T follicular helper cell (primary cell): ENCODE data around the gene NEIL3.
"Not testable (repeated sequence)": the region's sequence is repeated elsewhere in the genome, so short reads cannot be mapped to it uniquely, and the experiment has no call there.

Source experiments
- DNase-seq: peaks from one replicate; pipeline ENCODE4 v3.0.0-alpha.2; 2020; ENCODE audit warnings: low read depth

NEIL3 gene

DNA sequence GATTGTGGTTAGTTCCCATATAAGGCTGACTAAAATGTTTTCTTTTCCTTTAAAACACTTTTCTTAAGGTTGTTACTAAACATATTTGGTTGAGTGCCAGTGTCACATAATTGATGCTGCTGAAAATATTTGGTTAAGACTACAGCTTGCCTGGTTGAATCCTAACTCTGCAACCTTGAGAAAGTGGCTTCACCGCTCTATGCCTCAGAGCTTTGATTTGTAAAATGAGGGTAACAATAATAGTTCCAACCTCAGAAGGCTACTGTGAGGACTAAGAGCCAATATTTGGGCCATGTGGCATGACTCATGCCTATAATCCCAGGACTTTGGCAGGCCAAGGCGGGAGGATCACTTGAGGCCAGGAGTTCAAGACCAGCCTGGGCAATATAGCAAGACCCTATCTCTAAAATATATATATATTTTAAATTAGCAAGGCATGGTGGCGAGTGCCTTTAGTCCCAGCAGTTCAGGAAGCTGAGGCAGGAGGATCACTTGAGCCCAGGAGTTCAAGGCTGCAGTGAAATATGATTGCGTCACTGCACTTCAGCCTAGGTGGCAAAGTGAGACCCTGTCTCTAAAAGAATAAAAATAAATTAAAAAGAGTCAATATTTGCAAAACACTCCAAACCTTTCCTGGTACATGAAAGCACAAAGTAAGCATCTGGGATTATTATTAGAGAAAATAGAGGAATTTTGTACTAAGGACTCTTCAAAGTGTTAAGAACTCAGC is 7.1 kb upstream of the NEIL3 start:
- no peak for DNase-seq

DNA sequence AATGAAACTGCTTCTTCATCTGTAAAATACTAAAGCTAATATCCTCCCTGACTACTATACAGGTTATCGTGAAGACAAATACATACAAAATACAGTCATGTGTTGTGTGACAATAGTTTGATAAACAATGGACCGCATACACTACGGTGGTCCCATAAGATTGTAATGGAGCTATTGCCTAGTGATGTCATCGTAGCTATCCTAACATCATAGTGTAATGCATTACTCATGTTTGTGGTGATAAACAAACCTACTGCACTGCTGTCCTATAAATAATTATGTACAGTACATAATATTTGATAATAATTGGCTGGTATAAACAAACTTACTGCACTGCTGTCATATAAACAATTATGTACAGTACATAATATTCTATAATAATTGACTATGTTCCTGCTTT is 5.6 kb upstream of the NEIL3 start:
- no peak for DNase-seq

DNA sequence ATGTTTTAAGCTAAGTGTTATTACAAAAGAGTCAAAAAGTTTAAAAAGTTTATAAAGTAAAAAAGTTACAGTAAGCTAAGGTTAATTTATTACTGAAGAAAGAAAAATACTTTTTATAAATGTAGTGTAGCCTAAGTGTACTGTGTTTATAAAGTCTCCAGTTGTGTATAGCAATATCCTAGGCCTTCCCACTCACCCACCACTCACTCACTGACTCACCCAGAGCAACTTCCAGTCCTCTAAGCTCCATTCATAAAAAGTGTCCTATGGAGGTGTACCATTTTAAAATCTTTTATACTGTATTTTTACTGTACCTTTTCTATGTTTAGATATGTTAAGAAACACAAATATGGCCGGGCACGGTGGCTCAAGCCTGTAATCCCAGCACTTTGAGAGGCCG is 4.8 kb upstream of the NEIL3 start:
- DNase-seq: not testable (repeated sequence)

DNA sequence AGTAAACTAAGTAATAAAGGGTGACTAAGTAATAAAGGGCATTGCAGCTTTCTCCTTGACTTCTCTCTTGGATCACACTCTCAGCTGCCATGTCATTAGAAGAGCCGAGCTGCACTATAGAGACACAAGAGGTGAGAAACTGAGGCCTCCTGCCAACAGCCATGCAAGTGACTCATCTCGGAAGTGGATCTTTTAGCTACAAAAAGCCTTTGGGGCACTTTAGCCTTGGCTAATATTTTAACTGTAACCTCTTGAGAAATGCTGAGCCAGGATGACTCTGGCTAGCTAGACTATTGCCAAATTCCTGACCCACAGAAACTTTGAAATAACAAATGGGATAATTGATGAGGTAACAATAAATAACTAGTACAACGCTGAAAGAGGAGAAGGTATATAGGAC is 1.5 kb upstream of the NEIL3 start:
- DNase-seq: no peak

DNA sequence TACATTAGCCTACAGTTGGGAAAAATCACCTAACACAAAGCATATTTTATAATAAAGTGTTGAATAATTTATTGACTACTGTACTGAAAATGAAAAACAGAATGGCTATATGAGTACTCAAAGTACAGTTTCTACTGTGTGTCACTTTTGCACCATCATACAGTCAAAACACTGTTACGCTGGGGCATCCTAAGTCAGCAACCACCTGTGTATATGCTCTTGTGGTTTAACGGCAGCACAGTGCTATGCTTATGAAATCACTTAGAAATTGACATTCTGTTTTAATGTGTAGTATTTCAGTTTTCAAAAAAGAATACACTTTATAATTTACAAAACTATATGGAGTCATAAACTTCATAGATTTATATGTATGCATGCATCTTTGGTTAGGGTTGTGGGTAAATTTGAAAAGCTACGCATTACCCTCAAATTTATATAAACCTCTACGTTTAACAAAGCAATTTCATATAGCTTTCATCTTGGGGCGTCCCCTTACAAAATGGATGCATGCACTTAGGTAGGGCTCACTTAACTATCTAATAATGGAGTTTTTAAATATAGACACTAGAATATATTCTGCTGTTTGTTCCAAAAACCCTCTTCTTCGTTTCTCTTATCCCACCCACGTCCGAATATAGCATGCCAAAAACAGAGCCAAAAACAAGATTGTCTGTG is 690 bp upstream of the NEIL3 start:
- no peak for DNase-seq

DNA sequence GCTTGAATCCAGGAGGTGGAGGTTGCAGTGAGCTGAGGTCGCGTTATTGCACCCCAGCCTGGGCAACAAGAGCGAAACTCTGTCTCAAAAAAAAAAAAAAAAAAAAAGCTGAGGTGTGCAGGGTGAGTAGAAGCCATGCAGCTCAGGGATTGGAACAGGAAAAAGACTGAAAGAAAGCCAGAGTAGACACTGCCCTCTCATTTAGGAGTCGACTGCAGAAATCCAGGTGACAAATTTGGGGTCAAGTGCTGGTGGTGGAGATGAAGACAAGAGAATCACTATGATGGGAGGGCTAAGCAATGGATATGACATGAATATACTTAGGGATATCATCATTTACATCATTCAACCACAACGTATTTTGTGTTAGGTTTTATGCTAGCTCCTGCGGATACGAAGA is 1.9 kb downstream of the NEIL3 start:
- DNase-seq: no peak

DNA sequence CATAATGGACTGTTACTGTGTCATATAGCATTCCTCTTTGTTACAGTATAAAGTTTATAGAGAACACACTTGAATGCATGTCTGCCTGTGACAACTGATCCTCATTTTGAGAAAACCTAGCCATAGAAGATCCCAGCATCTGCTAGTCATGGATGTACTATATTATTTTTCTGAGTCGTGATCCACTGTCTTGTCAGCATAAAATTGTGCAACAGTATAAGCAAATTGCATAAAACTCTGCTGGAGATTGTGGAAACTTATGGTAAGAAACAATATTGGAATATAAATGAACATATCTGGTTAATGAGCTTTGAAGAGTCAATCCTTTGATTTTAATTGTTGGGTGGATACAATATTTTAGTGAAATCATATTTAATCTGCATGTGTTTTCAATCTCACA is 3.6 kb downstream of the NEIL3 start:
- no peak for DNase-seq

DNA sequence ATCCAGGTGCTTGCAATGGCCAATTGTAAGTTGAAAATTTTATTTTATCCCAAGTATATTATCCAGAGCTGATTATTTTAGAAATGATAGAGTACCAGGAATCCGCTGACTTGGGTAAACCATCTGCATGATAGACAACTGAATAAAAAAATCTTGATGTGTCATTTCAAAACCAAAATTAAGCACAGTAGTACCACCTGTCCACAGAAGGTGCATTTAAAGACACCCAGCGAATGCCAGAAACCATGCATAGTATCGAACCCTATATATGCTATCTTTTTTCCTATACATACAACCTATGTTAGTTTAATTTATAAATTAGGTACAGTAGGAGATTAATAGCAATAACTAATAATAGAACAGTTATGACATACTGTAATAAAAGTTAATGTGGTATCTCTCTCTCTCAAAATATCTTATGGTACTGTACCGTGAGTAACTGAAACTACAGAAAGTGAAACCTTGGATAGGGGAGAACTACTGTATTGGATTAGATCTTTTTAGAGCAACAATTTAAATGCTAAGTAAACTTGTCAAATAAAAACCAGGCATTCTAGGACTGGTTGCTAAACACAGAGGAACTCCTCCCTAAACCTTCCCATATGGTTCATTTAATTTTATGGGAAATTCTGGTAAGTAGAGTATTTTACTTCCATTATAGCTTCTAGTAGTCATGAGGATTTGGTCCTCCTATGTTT is 6.2 kb downstream of the NEIL3 start:
- DNase-seq: no peak

DNA sequence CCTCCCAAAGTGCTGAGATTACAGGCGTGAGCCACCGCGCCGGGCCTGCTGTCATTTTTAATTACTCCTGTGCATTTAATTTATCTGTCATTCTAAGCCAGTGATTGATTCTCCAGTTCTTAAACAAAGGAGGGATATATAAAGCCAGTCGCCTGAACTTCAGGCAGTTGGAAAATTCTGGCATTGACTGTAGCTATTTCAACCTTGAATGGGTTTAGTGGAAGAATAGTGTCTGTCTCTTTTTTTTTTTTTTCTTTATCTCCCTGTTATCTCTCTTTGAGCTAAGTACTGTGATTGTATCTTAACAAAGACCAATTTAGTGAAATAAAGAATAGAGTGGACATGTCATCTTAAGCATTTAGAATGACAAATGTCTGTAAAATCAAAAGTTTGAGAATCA is 11.0 kb downstream of the NEIL3 start:
- no peak for DNase-seq

DNA sequence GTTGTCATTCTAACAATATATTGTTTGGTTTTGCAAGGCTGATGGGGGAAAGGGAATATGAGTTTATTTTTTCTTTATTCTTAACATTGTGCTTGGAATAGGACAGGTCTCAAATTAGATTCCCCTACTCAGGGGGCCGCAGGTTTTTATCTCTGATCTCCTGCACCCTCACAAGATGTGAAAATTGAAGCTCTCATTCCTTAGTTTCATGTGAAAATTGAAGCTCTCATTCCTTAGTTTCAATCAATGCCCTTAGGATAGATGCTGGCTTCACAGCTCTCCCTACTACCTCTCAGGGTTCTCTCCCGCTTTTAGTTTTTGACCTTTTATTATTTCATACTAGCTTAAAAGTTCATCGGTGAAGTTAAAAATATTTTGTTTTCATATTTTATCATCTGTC is 12.0 kb downstream of the NEIL3 start:
- no peak for DNase-seq

DNA sequence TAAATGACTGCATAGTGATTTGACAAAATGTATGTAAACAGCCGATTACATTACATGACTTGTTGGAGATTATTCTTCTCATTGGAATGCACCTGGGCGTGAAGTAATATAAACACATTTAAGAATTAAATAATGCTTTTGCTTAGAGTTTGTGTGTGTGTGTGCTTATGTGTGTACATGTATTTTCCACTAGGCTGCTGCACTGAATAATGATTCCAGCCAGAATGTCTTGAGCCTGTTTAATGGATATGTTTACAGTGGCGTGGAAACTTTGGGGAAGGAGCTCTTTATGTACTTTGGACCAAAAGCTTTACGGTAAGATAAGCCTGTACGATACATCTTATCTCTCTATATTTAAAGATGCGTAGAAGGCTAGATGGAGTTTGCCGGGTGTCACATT is 12.6 kb downstream of the NEIL3 start:
- DNase-seq: no peak

DNA sequence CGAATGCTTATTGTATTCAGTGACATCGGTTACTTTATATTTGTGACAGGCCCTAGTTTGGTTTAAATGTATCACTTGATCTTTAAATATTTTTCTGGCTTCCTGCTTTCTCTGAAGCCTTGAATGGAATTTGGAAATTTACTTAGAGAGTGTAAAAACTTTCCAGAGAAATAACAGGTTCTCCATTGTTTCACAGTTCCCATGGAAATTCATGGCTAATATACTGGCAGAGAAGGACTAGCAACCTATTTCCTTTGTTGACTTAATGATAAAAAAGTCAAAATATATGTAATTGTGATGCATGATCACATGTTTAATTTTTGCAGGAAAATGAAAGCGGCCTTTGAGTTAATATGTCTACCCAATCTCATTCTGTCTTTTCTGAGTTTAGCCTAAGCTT is 13.2 kb downstream of the NEIL3 start:
- no peak for DNase-seq

DNA sequence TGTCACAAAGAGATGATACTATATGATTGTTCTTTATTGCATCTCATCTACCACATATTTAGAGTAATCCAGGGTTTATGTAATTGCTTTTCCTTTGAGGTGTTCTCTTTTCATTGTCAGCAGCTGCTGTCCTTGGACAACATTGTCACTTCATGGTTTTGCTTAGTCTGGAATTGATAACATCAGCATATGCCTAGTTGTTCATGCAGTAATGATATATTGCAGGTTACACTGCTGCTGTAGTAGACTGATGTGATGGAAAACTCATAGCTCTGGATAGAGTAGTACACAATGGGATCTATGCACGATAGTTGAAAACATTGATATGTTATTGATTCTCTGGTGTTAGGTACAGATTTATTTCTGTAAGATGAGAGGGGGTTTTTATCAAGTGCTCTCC is 13.7 kb downstream of the NEIL3 start:
- DNase-seq: no peak

DNA sequence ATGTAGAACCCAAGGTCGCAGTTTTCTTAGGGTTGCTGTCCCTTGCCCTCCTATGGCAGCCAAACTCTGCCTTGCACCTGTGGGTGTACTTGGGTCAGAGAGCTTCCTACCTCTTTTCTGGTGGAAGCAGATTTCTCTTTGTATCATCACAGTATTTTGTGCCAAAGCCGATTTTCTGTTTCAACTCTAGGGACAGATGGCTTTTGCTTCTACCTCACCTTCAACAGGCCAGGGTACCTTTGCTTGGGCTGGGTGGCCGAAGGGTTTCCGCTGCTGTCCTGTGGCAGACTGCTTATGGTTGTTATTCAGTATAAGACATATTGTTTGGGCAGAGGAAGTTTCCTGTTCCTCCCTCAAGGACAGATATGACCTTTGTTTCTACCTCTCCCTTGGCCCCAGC is 22.4 kb downstream of the NEIL3 start:
- no peak for DNase-seq

DNA sequence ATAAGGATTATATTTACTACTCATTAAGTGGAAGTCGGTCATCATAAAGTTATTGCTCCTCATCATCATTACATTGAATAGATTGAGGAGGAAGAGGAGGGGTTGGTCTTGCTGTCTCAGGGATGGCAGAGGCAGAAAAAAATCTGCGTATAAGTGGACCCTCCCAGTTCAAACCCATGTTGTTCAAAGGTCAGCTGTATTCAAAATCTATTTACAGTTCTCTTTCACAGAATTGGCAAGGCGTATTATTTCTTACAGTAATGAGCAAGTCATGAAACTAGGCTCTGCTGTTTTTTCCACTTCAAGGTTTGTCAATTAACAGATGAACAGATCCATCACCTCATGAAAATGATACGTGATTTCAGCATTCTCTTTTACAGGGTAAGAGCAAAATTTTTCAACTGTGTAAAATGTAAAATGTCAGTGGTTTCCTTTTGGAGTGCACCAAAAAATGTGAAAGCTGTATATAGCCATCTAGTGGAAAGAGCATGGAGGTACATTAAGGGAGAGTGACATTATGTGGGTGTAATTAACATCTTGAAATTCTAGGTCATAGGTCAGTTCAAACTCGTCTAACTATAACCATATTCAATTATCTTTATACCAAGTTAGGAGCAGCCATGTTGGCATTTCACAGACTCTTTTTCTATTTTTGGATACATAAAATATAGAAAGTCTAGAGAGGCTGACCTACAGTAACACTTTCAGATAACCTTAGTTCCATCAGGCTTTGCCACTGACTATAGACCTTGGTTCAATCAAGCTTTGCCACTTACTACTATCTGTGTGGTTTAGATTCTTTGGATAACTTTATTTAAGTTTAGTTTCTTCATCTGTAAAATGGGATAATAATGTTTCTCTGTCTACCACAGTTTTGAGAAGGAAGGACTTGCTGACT is 30.1 kb downstream of the NEIL3 start:
- no peak for DNase-seq

DNA sequence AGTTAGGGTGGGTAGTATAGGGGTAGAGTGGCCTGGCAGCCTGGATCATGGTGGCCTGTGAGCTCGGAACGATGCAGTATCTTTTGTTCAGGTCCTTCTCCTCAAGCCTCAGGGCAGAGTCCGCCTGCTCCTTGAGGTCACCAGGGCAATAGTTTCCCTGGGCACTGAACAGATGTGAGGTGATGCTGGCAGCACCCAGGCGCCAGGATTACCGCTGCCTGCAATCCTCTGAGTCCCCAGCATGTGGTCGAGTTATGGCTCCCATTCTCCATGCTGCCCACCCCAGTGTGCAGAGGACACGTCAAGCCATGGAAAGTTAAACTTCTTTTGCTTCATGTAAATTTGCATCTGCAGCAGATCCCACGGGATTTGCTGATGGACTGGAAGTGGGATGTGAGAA is 38.7 kb downstream of the NEIL3 start:
- no peak for DNase-seq

DNA sequence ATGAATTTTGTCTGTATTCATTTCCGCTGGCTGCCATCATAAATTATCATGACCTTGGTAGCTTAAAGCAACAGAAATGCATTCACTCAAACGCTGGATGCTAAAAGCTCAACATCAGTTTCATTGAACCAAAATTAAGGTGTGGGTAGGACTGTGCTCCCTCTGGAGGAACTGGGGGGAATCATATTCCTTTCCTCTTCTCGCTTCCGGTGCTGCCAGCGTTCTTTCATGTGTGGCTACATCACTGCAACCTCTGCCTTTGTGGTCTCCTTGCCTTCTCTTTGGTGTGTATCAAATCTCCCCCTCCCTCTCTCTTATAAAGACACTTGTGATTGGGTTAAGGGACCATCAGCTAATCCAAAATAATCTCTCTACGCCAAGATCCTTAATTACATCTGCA is 39.5 kb downstream of the NEIL3 start:
- DNase-seq: no peak

DNA sequence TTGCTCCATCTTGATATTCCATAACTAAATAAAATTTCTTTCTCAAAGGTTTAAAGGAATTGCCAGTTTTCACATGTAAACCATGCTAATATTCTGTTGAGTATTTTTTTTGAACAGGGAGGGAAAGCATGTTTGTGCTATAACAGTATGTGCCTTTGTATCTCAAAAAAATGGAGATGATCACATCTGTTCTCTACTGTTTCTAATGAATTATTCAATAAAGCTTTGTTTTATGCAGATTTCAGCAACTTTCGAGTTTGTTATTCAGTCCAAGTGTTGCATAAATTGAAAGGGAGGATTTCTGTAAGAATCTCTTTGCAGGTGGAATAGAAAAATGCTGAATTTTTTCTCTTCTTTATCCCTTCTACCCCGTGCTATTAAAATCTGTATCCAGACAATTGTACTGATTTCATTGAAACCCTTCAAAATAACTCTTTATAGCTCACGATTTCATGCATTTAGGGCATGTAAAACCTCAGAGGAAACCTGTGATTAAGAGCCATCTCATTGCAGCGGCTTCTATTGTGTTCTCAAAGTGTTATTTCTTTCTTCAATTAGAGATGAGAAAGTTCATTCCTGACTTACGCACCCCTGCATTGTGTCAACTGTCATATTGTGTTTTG is 42.1 kb downstream of the NEIL3 start:
- no peak for DNase-seq

DNA sequence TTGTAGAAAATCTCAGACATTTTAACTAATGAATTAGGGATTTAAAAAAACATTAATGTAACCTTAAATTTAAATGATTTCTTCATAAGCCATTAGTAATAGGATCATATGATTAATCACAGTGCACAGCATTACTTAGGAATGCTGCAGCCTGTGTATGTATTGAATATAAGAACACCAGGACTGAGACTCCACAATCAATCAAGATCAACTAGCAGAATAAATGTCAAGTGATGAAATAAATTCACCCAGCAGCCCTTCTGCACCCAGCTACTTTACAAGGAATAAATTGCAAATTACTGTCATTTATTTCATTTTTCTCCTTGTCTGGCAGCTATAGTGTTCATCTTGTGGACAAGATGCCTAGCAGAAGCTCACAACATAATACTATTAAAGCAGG is 46.5 kb downstream of the NEIL3 start:
- DNase-seq: no peak

DNA sequence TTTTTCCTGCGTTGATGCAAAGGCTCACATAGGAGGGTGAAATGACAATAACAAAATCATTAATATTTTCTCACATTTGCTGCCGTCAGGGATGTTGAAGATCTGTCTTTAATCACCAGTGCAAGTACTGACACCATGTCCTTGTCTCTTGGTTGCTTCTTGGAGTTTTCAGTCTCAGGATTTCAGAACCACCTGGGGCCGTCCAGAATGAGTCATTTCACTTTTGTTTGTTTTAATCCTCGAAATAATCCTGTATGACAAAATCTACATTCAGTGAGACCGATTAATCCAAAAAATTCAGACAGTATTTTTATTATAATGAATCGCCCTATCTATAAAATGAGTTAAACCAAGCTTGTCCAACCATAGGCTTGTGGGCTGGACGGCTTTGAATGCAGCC is 47.2 kb downstream of the NEIL3 start:
- DNase-seq: no peak

DNA sequence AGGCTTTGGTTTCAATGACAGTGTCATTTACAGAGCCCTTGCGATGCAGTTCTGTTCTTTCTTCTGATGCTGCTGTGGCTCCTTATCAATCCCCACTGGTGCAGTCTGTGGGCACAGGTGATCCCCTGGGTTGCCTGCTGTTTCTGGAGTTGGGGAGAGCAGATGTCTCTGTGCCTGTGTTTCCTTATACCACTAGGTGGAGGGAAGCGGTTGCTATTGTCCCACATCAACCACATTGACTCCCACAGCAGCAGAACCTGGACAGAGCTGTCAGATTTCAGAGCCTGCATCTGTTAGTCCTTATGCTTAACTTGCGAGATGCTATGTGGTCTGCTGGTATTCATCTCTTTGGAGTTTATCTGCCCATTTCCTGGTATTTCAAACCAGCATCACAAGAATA is 57.7 kb downstream of the NEIL3 start:
- no peak for DNase-seq

DNA sequence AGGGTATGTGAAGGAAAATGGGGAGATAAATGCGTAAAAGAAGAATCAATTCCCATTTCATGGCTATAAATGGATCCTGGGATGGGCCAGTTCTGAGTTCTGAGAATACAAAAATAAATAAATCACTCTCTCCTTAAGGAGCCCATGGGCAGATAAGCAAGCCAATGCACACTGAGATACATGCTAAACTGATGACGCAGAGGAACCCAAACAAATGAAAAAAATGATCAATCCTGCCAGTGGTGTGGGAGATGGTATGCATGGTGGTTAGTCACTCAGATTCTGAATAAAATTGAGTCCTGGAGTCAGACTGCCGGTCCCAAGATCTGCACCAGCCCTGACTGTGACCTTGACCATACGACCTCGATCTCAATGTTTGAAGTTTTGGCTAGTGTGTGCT is 59.7 kb downstream of the NEIL3 start:
- DNase-seq: no peak
